ENCODE results near the gene MAU2.
A peak's percentile ranks its signal among the peaks of the same experiment; 100 is the strongest.

Gene MAU2

DNA sequence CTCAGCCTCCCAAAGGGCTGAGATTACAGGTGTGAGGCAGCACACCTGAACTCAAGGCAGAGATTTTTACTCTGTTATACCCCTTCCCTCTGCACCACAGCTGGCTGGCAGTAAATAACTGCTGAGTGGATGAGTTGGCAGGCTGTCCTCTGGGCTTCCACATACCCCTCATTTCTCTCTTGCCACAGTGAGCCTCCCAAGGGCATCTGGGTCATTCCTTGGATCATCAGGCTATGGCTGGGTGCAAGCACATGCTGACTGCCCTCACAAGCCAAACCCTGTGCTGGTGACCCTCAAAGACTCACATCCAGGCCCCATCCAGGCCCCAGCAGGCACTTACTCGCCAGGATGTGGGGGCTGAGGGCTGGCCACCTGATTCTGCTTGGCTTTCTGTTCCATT is 4.5 kb upstream of the MAU2 start:
- Histone ChIP-seq H3K9me3 (ENCODE audit: low read length) (no peaks in the 10 kb centered on the region), H3K4me3 (ENCODE audit: low read depth in 1 of 2, low read length in 2 of 2) (no peak overlapping the region), H3K27ac (ENCODE audit: low read depth, low read length) (no peak overlapping the region), H3K27me3 (ENCODE audit: control insufficient read depth in 1 of 2, insufficient read depth in 2 of 2, low read length in 2 of 2) (no peaks in the 10 kb centered on the region), H3K36me3 (ENCODE audit: insufficient read depth, low read length) (peaks cover 16% of the 10 kb centered on the region), H3K9ac (ENCODE audit: low read length) (no peak overlapping the region), H3K4me1 (ENCODE audit: insufficient read depth, low read length) (peaks cover 11% of the 10 kb centered on the region)

DNA sequence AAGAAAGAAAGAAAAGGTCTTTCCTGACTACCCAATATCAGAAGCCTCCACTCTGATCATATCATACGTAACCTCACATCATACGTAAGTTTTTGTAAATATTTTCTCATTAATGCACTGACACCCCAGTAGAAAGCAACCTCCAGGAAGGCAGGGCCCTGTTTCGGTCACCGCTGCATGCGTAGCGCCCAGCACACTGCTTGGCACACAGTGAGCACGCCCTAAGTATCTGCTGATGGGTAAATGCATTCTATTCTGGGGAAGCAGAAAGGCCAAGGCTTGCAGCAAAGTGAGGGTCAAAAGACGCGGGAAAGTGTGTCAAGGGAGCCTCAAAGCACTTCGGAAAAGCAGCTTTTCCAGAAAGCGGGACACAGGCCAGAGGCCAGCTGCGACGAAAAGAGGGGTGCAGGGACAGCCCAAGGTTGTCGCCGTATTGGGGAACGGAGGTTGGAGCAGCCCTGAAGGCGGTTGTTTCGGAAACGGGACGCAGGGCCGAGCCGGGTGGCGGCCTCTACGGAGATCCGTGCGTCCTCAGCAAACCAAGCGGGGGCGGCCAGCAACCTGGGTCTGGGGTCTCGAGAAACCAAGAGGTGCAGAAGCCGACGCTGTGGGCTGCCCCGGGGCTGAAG is 783 bp upstream of the MAU2 start:
- Histone ChIP-seq H3K9me3 (ENCODE audit: low read length) (no peaks in the 10 kb centered on the region), H3K36me3 (ENCODE audit: insufficient read depth, low read length) (peaks cover 27% of the 10 kb centered on the region), H3K27ac (ENCODE audit: low read depth, low read length) (peak overlapping the region; percentile 92), H3K4me1 (ENCODE audit: insufficient read depth, low read length) (peaks cover 25% of the 10 kb centered on the region), H3K4me3 (ENCODE audit: low read depth in 1 of 2, low read length in 2 of 2) (peak overlapping the region; percentile 75 to 87), H3K27me3 (ENCODE audit: control insufficient read depth in 1 of 2, insufficient read depth in 2 of 2, low read length in 2 of 2) (no peaks in the 10 kb centered on the region), H3K9ac (ENCODE audit: low read length) (peak overlapping the region; percentile 67)

DNA sequence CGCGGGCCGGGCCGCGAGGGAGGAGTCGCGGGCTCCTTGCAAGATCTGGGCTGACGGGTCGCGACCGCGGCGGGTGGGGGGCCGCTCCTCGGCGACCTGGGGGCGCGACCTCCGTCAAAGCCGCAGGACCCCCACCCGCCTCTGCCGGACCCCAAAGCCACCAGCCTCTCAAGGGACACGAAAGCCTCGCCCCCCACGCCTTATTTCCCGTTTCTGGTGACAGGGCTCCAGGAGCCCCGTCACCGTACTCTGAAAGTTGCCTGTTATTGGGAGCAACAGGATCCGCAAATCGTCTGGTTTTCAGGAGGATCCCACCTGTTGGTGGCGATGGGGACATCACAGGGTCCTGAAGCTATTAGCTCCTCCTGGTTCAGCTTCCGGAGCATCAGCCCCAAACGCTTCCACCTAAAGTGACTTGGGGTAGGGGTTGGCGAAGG is 530 bp downstream of the MAU2 start:
- Histone ChIP-seq H3K9me3 (ENCODE audit: low read length) (no peaks in the 10 kb centered on the region), H3K9ac (ENCODE audit: low read length) (peak overlapping the region; percentile 67), H3K36me3 (ENCODE audit: insufficient read depth, low read length) (peaks cover 23% of the 10 kb centered on the region), H3K27ac (ENCODE audit: low read depth, low read length) (peak overlapping the region; percentile 92), H3K27me3 (ENCODE audit: control insufficient read depth in 1 of 2, insufficient read depth in 2 of 2, low read length in 2 of 2) (no peaks in the 10 kb centered on the region), H3K4me3 (ENCODE audit: low read depth in 1 of 2, low read length in 2 of 2) (peak overlapping the region; percentile 75 to 87), H3K4me1 (ENCODE audit: insufficient read depth, low read length) (peaks cover 25% of the 10 kb centered on the region)

DNA sequence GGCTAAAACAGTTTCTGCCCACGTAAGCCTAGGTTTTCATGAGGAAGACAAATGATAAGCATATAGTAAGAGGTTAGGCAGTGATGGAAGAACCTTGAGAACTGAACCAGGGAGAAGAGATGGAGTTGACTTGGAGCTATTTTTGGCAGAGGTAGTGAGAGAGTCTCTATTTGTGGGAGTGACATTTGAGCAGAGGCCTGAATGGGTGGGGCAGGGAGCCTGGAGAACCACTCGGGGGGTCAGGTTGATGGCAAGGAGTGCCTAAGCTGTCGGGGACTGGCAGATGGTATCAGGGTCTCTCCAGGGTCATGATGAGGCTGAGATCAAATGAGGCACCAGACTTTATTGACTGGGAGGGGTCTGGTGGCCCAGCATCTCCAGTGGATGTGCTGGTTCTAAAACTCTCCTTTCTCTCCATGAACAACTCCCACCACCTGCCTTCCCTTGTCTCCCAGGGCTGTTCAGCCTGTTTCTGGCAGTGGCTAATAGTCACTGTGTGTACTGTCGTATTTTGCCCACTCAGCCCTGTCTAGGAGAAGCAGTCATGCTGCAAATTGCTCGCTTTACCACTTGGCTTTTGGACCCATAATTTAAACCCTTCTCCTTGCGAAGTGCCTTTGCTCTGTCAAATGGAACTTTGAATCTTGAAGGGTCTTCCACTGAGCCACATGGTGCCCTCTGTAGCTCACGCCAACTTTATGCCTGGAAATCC is 3.6 kb downstream of the MAU2 start:
- Histone ChIP-seq H3K9me3 (ENCODE audit: low read length) (no peaks in the 10 kb centered on the region), H3K27ac (ENCODE audit: low read depth, low read length) (no peak overlapping the region), H3K27me3 (ENCODE audit: control insufficient read depth in 1 of 2, insufficient read depth in 2 of 2, low read length in 2 of 2) (no peaks in the 10 kb centered on the region), H3K9ac (ENCODE audit: low read length) (no peak overlapping the region), H3K4me1 (ENCODE audit: insufficient read depth, low read length) (peaks cover 20% of the 10 kb centered on the region), H3K36me3 (ENCODE audit: insufficient read depth, low read length) (peaks cover 24% of the 10 kb centered on the region), H3K4me3 (ENCODE audit: low read depth in 1 of 2, low read length in 2 of 2) (no peak overlapping the region)

DNA sequence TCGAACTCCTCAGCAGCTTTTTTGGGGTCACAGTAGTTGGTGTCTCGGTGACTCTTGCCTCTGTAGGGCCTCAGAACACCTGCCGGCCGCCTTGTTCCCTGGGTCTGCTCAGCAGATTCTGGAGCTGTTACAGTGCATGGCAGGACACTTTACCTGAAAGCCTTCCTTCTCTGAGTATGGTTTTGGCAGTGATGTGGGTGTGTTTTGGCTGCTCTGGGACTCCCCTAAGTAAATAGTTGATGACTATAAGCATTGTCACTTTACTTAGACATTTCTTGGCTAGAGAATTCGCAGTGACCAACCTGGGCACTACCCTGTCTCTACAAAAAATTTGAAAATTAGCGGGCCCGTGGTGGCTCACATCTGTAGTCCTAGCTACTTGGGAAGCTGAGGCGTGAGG is 7.0 kb downstream of the MAU2 start:
- H3K27me3 ChIP-seq (ENCODE audit: control insufficient read depth in 1 of 2, insufficient read depth in 2 of 2, low read length in 2 of 2): no peaks in the 10 kb centered on the region
- H3K9me3 ChIP-seq (ENCODE audit: low read length): no peaks in the 10 kb centered on the region
- no peak overlapping the region for H3K9ac ChIP-seq (ENCODE audit: low read length)
- H3K27ac ChIP-seq (ENCODE audit: low read depth, low read length): no peak overlapping the region
- H3K4me3 ChIP-seq (ENCODE audit: low read depth in 1 of 2, low read length in 2 of 2): no peak overlapping the region
- H3K36me3 ChIP-seq (ENCODE audit: insufficient read depth, low read length): peaks cover 40% of the 10 kb centered on the region
- peaks cover 9% of the 10 kb centered on the region for H3K4me1 ChIP-seq (ENCODE audit: insufficient read depth, low read length)

DNA sequence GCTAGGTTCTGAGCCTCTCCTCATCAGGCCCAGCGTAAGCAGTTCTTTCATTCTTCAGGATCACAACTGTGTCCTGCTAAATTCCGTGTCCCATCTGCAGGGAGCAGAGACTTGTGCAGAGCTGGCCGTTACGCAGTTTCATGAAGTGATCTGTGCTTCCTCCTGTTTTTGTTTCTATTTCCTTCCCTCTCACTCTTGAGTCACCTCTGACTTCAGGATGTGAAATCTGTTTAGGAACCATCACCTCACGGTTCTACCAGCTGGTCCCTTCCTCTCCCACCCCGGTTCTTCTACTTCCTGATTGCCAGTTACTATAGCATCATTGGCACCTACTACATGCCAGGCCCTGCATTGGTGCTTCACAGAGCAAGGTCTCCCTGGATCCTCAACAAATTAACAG is 8.5 kb downstream of the MAU2 start:
- Histone ChIP-seq H3K4me1 (ENCODE audit: insufficient read depth, low read length) (peaks cover 2% of the 10 kb centered on the region), H3K27ac (ENCODE audit: low read depth, low read length) (no peak overlapping the region), H3K4me3 (ENCODE audit: low read depth in 1 of 2, low read length in 2 of 2) (no peak overlapping the region), H3K36me3 (ENCODE audit: insufficient read depth, low read length) (peaks cover 36% of the 10 kb centered on the region), H3K27me3 (ENCODE audit: control insufficient read depth in 1 of 2, insufficient read depth in 2 of 2, low read length in 2 of 2) (no peaks in the 10 kb centered on the region), H3K9ac (ENCODE audit: low read length) (no peak overlapping the region), H3K9me3 (ENCODE audit: low read length) (no peaks in the 10 kb centered on the region)

DNA sequence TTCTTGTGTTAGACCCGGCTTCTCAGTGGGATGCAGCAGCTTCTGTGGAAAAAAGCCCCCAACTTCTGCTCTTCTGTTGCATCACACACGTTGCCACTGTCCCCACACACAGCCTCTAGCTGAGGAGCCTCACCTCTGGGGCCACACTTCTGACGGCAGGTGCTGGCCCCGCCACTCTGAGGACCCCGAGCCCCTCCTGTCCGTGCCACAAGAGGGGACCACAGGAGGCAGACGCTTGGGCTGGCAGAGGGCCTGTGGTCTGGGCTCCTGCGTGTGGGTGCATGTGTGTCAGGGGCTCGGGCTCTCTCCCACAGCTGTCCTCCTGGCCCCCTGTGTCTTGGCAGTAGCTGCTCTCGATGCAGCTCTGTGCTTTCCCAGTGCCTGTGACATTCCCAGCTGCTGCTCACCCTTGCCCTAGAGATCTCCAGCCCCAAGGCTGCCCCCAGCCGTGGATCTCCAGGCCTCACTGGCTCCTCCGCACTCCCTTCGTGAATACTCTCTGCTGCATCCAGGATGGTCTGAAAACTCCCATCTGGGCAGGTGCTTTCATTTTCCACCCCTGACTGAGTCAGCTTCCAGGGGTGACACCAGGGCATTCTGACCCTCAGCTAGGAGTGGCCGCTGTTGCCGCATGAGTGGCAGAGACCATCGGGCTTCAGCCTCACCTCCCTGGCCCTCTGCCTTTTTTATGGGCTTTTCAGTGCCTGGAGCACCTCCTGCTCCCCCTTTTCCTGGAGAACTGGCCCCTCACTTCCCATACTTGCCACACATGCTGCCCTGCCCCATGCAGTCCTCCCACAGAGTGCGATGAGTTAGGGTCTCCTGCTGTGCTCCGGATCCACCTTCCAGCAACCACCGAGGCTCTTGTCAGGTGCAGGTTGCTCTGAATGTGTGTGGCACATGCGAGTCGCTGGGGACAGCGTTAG is 13.7 kb downstream of the MAU2 start:
- Histone ChIP-seq H3K4me3 (ENCODE audit: low read depth in 1 of 2, low read length in 2 of 2) (no peak overlapping the region), H3K27me3 (ENCODE audit: control insufficient read depth in 1 of 2, insufficient read depth in 2 of 2, low read length in 2 of 2) (no peaks in the 10 kb centered on the region), H3K27ac (ENCODE audit: low read depth, low read length) (no peak overlapping the region), H3K9me3 (ENCODE audit: low read length) (no peaks in the 10 kb centered on the region), H3K36me3 (ENCODE audit: insufficient read depth, low read length) (peaks cover 68% of the 10 kb centered on the region), H3K4me1 (ENCODE audit: insufficient read depth, low read length) (no peaks in the 10 kb centered on the region), H3K9ac (ENCODE audit: low read length) (no peak overlapping the region)

DNA sequence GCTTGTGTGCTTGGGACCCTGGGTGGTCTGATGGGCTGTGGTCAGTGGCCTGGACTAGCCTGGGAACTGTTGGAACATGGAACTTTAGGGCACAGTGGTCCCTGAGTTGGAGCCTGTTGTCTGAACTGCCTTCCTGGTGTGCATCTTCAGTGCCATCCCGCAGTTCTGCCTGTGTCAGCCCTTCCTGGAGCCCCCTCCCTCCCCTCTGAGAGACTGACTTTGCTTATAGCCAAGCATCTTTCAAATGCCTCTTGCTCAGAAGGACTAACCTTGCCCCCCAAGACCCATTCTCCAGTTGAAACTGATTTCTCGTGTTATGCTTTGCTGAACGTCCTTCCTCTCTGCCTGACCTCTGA is 14.3 kb downstream of the MAU2 start:
- Histone ChIP-seq H3K27ac (ENCODE audit: low read depth, low read length) (no peak overlapping the region), H3K9ac (ENCODE audit: low read length) (no peak overlapping the region), H3K9me3 (ENCODE audit: low read length) (no peaks in the 10 kb centered on the region), H3K27me3 (ENCODE audit: control insufficient read depth in 1 of 2, insufficient read depth in 2 of 2, low read length in 2 of 2) (no peaks in the 10 kb centered on the region), H3K4me3 (ENCODE audit: low read depth in 1 of 2, low read length in 2 of 2) (no peak overlapping the region), H3K4me1 (ENCODE audit: insufficient read depth, low read length) (no peaks in the 10 kb centered on the region), H3K36me3 (ENCODE audit: insufficient read depth, low read length) (peaks cover 68% of the 10 kb centered on the region)

DNA sequence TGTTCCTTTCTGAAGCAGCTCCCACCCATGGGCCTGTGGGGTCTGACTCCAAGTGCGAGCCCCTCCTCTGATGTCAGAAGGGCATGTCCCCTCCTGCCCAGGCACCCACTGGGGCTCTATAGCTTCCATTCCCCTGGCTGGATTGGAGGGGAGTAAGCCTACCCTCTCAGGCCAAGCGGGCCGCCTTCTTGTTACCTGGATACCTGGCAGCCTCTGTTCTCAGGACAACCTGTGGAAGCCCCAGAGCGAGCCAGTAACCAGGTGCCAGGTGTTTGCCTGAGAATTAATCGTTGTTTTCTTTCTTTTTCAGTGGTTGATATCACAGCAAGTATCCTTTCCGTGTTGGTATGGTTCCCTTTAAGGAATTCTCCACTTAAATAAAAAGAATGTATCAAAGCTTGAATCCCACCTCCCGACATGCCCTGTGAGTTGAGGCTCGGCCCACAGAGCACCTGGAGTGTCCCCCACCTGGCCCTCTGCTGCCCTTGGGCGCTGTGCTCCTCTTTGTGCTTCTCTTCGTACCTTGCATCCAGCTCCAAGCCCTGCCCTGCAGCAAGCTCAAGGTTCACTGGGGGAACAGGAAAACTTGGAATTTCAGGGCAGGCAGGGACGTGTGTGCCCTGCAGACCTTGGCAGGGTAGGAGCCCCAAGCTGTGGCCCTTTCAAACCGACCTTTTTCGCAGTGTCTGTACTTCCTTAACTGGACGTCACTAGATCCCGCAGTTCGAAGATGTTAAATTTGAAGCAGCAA is 15.0 kb downstream of the MAU2 start:
- H3K9me3 ChIP-seq (ENCODE audit: low read length): no peaks in the 10 kb centered on the region
- H3K27me3 ChIP-seq (ENCODE audit: control insufficient read depth in 1 of 2, insufficient read depth in 2 of 2, low read length in 2 of 2): no peaks in the 10 kb centered on the region
- H3K4me1 ChIP-seq (ENCODE audit: insufficient read depth, low read length): no peaks in the 10 kb centered on the region
- H3K4me3 ChIP-seq (ENCODE audit: low read depth in 1 of 2, low read length in 2 of 2): no peak overlapping the region
- H3K9ac ChIP-seq (ENCODE audit: low read length): no peak overlapping the region
- H3K27ac ChIP-seq (ENCODE audit: low read depth, low read length): no peak overlapping the region
- H3K36me3 ChIP-seq (ENCODE audit: insufficient read depth, low read length): peaks cover 64% of the 10 kb centered on the region

DNA sequence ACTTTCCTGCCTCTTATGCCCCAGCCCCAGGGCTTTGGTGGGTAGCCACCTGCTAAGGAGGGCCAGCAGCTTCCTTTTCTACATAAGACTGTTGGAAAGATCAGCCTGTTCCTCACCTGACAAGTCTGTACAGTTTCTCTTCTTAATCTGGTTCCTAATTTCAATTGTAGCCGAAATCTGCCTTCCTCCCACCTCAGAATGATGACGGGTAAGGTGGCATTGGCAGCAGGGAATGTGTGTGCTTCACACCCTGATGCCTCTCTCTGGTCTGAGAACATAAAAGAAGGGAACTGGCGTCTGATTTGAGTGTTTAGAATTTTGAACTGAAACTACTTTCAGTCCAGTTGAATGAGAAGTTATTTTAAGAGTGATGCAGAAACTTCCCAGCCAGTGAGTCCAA is 16.0 kb downstream of the MAU2 start:
- no peak overlapping the region for H3K9ac ChIP-seq (ENCODE audit: low read length)
- no peaks in the 10 kb centered on the region for H3K27me3 ChIP-seq (ENCODE audit: control insufficient read depth in 1 of 2, insufficient read depth in 2 of 2, low read length in 2 of 2)
- H3K4me1 ChIP-seq (ENCODE audit: insufficient read depth, low read length): no peaks in the 10 kb centered on the region
- no peaks in the 10 kb centered on the region for H3K9me3 ChIP-seq (ENCODE audit: low read length)
- no peak overlapping the region for H3K4me3 ChIP-seq (ENCODE audit: low read depth in 1 of 2, low read length in 2 of 2)
- no peak overlapping the region for H3K27ac ChIP-seq (ENCODE audit: low read depth, low read length)
- H3K36me3 ChIP-seq (ENCODE audit: insufficient read depth, low read length): peaks cover 68% of the 10 kb centered on the region

DNA sequence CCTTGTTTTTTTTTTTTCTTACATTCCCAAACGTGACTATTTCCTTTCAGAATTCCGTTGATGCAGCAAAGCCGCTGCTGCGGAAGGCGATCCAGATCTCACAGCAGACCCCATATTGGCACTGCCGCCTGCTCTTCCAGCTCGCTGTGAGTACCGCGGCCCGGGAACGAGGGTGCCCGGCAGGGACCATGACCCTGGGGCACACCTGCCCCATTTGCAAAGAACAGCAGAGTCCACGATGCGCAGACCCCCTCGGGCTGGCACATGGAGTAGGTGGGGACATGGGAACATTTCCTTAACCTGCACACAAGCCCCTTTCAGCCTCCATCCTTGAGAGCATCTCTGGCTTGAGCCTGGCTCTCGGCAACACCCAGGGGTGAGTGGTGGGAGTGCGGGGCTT is 16.5 kb downstream of the MAU2 start:
- Histone ChIP-seq H3K27ac (ENCODE audit: low read depth, low read length) (no peak overlapping the region), H3K9me3 (ENCODE audit: low read length) (no peaks in the 10 kb centered on the region), H3K27me3 (ENCODE audit: control insufficient read depth in 1 of 2, insufficient read depth in 2 of 2, low read length in 2 of 2) (no peaks in the 10 kb centered on the region), H3K4me3 (ENCODE audit: low read depth in 1 of 2, low read length in 2 of 2) (no peak overlapping the region), H3K4me1 (ENCODE audit: insufficient read depth, low read length) (no peaks in the 10 kb centered on the region), H3K36me3 (ENCODE audit: insufficient read depth, low read length) (peaks cover 70% of the 10 kb centered on the region), H3K9ac (ENCODE audit: low read length) (no peak overlapping the region)

All from muscle layer of colon (tissue), 2 donors.